H1 (cell line): ENCODE data around the gene TBC1D4. TPM values are rescaled to one million over a fixed set of nuclear protein-coding genes. Genes with fewer than 3 reads are reported as not detected.

Experiments used
- CTCF ChIA-PET: fragments of 300-600 bp; sonication (Branson Sonifier 250); formaldehyde crosslinking; loops from one replicate; lab custom pipeline; 2021; ENCODE audit not compliant: partially characterized antibody; lab: Charles Lee
- POLR2A ChIA-PET: fragments of 300-600 bp; sonication (Branson Sonifier 250); formaldehyde crosslinking; loops from one replicate; lab custom pipeline; 2021; ENCODE audit warnings: inconsistent platforms; ENCODE audit not compliant: partially characterized antibody; lab: Charles Lee
- DNase-seq, 2 experiments: peaks; one replicate each; pipeline versions ENCODE4 v3.0.0 to v3.0.0-alpha.2; 2010 to 2022; ENCODE audit warnings: low spot score in 2 of 2, low read depth in 1 of 2, mixed read lengths in 1 of 2
- FAIRE-seq: peaks from 2 replicates; lab custom pipeline; 2011; peaks lifted over from hg19 to GRCh38; lab: Jason Lieb, UNC
- H2AFZ ChIP-seq: 2 replicates; pipeline ENCODE4 v1.8.1; 2012; ENCODE audit warnings: low read length, inconsistent platforms
- H2AK5ac ChIP-seq: 2 replicates; pipeline ENCODE4 v1.6.1; 2013; ENCODE audit warnings: low read depth, low read length
- H2BK120ac ChIP-seq: replicated peaks from 2 replicates; pipeline ENCODE3; 2013; ENCODE audit warnings: low read depth, low read length, inconsistent platforms
- H2BK12ac ChIP-seq: 2 replicates; pipeline ENCODE4 v1.6.1; 2013; ENCODE audit warnings: low read depth, low read length
- H2BK15ac ChIP-seq: 2 replicates; pipeline ENCODE4 v1.6.1; 2013; ENCODE audit warnings: low read length
- H2BK20ac ChIP-seq: 2 replicates; pipeline ENCODE4 v1.6.1; 2013; ENCODE audit warnings: low read length
- H2BK5ac ChIP-seq: 2 replicates; pipeline ENCODE4 v1.6.1; 2013; ENCODE audit warnings: low read depth, low read length
- H3K14ac ChIP-seq: 2 replicates; pipeline ENCODE4 v1.6.1; 2013; ENCODE audit warnings: inconsistent platforms; ENCODE audit not compliant: insufficient read length
- H3K18ac ChIP-seq: 2 replicates; pipeline ENCODE4 v1.6.1; 2013; ENCODE audit warnings: low read length; ENCODE audit errors: extremely low read depth
- H3K23ac ChIP-seq: 2 replicates; pipeline ENCODE4 v1.6.1; 2013; ENCODE audit warnings: inconsistent platforms; ENCODE audit not compliant: insufficient read length
- H3K23me2 ChIP-seq: 2 replicates; pipeline ENCODE4 v1.6.1; 2013; ENCODE audit warnings: low read depth, low read length
- H3K27ac ChIP-seq: 2 replicates; pipeline ENCODE4 v1.6.1; 2011; ENCODE audit warnings: low read depth, low read length, inconsistent platforms
- H3K27me3 ChIP-seq, 4 experiments: replicated peaks in 1 of 4; 1 replicate in 1 of 4; 2 replicates in 3 of 4; pipeline versions ENCODE4 v1.6.1 to v1.8.1; 2011 to 2013; ENCODE audit warnings: low read length in 3 of 4, mild to moderate bottlenecking in 3 of 4, inconsistent platforms in 2 of 4, mixed read lengths in 2 of 4, moderate library complexity in 1 of 4; ENCODE audit not compliant: control insufficient read depth in 3 of 4, insufficient read depth in 3 of 4; ENCODE audit errors: extremely low read depth in 1 of 4
- H3K36me3 ChIP-seq, 4 experiments: 2 replicates each; pipeline versions ENCODE4 v1.6.1 to v1.8.1; 2011 to 2013; ENCODE audit warnings: mild to moderate bottlenecking in 4 of 4, low read length in 3 of 4, moderate library complexity in 2 of 4, control low read depth in 1 of 4, inconsistent platforms in 1 of 4; ENCODE audit not compliant: insufficient read depth in 4 of 4, control insufficient read depth in 2 of 4
- H3K4ac ChIP-seq: replicated peaks from 2 replicates; pipeline ENCODE3; 2013; ENCODE audit warnings: low read length, low read depth, mixed read lengths, inconsistent platforms; ENCODE audit not compliant: insufficient read length
- H3K4me1 ChIP-seq, 4 experiments: replicated peaks in 1 of 4; 1 replicate in 1 of 4; 2 replicates in 3 of 4; pipeline versions ENCODE4 v1.6.1 to v1.8.1; 2011 to 2013; ENCODE audit warnings: low read length in 3 of 4, inconsistent platforms in 2 of 4, mixed read lengths in 1 of 4; ENCODE audit not compliant: insufficient read depth in 4 of 4, control insufficient read depth in 3 of 4
- H3K4me2 ChIP-seq, 2 experiments: 2 replicates each; pipeline versions ENCODE4 v1.6.1 to v1.8.1; 2011 to 2013; ENCODE audit warnings: low read depth in 2 of 2, low read length in 2 of 2, control low read depth in 1 of 2, inconsistent platforms in 1 of 2, mild to moderate bottlenecking in 1 of 2; ENCODE audit not compliant: insufficient read depth in 1 of 2
- H3K4me3 ChIP-seq, 4 experiments: fragments of 200-600, 300-600 bp in 1 of 4; sonication (generic), shearing (Covaris generic), sonication (Bioruptor Twin) in 1 of 4; 2 replicates each; pipeline versions ENCODE4 v1.5.1 to v1.8.1; 2011 to 2016; ENCODE audit warnings: low read length in 4 of 4, low read depth in 3 of 4, control low read depth in 2 of 4, inconsistent platforms in 2 of 4, mild to moderate bottlenecking in 2 of 4, mixed read lengths in 1 of 4, moderate library complexity in 1 of 4; ENCODE audit not compliant: insufficient read depth in 2 of 4; ENCODE audit errors: extremely low read depth in 1 of 4
- H3K56ac ChIP-seq: replicated peaks from 2 replicates; pipeline ENCODE3; 2013; ENCODE audit warnings: low read depth, mild to moderate bottlenecking, mixed read lengths, low read length, inconsistent platforms; ENCODE audit not compliant: insufficient read length
- H3K79me1 ChIP-seq: 2 replicates; pipeline ENCODE4 v1.6.1; 2013; ENCODE audit warnings: low read depth, low read length, control low read depth
- H3K79me2 ChIP-seq, 2 experiments: 2 replicates each; pipeline versions ENCODE4 v1.6.1 to v1.8.1; 2012 to 2013; ENCODE audit warnings: low read length in 2 of 2, mild to moderate bottlenecking in 2 of 2, inconsistent platforms in 1 of 2; ENCODE audit not compliant: insufficient read depth in 2 of 2, control insufficient read depth in 1 of 2
- H3K9ac ChIP-seq, 4 experiments: replicated peaks in 1 of 4; 1 replicate in 1 of 4; 2 replicates in 3 of 4; pipeline versions ENCODE4 v1.6.1 to v1.8.1; 2011 to 2013; ENCODE audit warnings: low read depth in 3 of 4, low read length in 3 of 4, control low read depth in 2 of 4, mild to moderate bottlenecking in 2 of 4, moderate library complexity in 2 of 4, inconsistent platforms in 1 of 4; ENCODE audit errors: extremely low read depth in 1 of 4
- H3K9me3 ChIP-seq, 2 experiments: 2 replicates each; pipeline versions ENCODE4 v1.6.1 to v1.8.1; 2012 to 2013; ENCODE audit warnings: mild to moderate bottlenecking in 2 of 2, moderate library complexity in 2 of 2, control low read depth in 1 of 2, inconsistent platforms in 1 of 2, low read depth in 1 of 2, low read length in 1 of 2, mixed read lengths in 1 of 2; ENCODE audit not compliant: insufficient read depth in 2 of 2
- H4K20me1 ChIP-seq, 2 experiments: replicated peaks in 1 of 2; 2 replicates each; pipeline versions ENCODE3 to v1.8.1; 2011 to 2013; ENCODE audit warnings: inconsistent platforms in 2 of 2, low read length in 2 of 2, mild to moderate bottlenecking in 1 of 2; ENCODE audit not compliant: insufficient read depth in 2 of 2, control insufficient read depth in 1 of 2
- H4K5ac ChIP-seq: 2 replicates; pipeline ENCODE4 v1.6.1; 2013; ENCODE audit warnings: low read length, low read depth, mixed read lengths, inconsistent platforms; ENCODE audit not compliant: insufficient read length
- H4K8ac ChIP-seq: 2 replicates; pipeline ENCODE4 v1.8.0; 2013; ENCODE audit warnings: mild to moderate bottlenecking, moderate library complexity, low read length, inconsistent platforms; ENCODE audit not compliant: insufficient read depth; ENCODE audit errors: extremely low read depth
- H4K91ac ChIP-seq: replicated peaks from 2 replicates; pipeline ENCODE3; 2013; ENCODE audit warnings: low read length, mixed read lengths, inconsistent platforms; ENCODE audit not compliant: insufficient read length
- BRCA1 ChIP-seq: IDR thresholded peaks from 2 replicates; pipeline ENCODE4 v1.6.1; 2012; ENCODE audit warnings: low read depth, low read length, improper control_type of control experiment
- CHD2 ChIP-seq: IDR thresholded peaks from 2 replicates; pipeline ENCODE4 v1.6.1; 2012; ENCODE audit warnings: low read length, improper control_type of control experiment
- GTF2F1 ChIP-seq: IDR thresholded peaks from 2 replicates; pipeline ENCODE4 v1.6.1; 2012; ENCODE audit warnings: low read depth, low read length, improper control_type of control experiment, borderline replicate concordance
- RXRA ChIP-seq: IDR thresholded peaks from 2 replicates; pipeline ENCODE4 v1.6.1; 2011; ENCODE audit warnings: low read depth, mild to moderate bottlenecking, low read length, moderate library complexity; ENCODE audit not compliant: insufficient read depth
- TAF1 ChIP-seq: IDR thresholded peaks from 2 replicates; pipeline ENCODE4 v1.6.1; 2011; ENCODE audit warnings: mild to moderate bottlenecking, low read depth, low read length
- TAF7 ChIP-seq: optimal IDR thresholded peaks from 2 replicates; pipeline ENCODE3; 2011; ENCODE audit warnings: low read depth, mild to moderate bottlenecking, inconsistent platforms, low read length, moderate library complexity, borderline replicate concordance
- WGBS, 2 experiments: shearing (Covaris generic) in 1 of 2; methylation state at CpG; one replicate each; pipeline versions ENCODE4 v1.1.6 to v1.1.7; 2013 to 2015; ENCODE audit warnings: low lambda C conversion rate in 2 of 2, mixed read lengths in 2 of 2, inconsistent platforms in 1 of 2, low coverage in 1 of 2, missing lambda C conversion rate in 1 of 2; ENCODE audit not compliant: insufficient replicate concordance in 2 of 2, insufficient coverage in 1 of 2, insufficient read length in 1 of 2; ENCODE audit errors: extremely low coverage in 1 of 2, missing lambda C conversion rate in 1 of 2; 5-methylcytosine and 5-hydroxymethylcytosine counted together
- polyA plus RNA-seq, 7 experiments: library from polyadenylated mRNA; depleted of rRNA in 3 of 7; stranded (reverse) in 5 of 7; unstranded in 2 of 7; fragments of >200 nt in 5 of 7; fragments of 200-250 nt in 2 of 7; gene quantifications; 1 replicate in 5 of 7; 2 replicates in 1 of 7; 4 replicates in 1 of 7; pipeline versions ENCODE4 v1.2.1 to v1.2.3, GENCODE V29; 2011 to 2013; ENCODE audit warnings: missing spikeins in 2 of 7, mixed read lengths in 2 of 7
- total RNA-seq: library from RNA; stranded (reverse); fragmentation: NEBNext Ultra II Directional; extraction: Animal tissue kit (Norgen Biotek cat#: 25700); gene quantifications from 2 replicates; pipeline ENCODE4 v1.2.1, GENCODE V29; 2021

TBC1D4 gene
- total and polyA plus RNA-seq, 2 of the 8 experiments (the other 6 are each of a cell fraction or from before 2014, with no cell fraction given): 16.7 to 39.0 TPM

- Histone ChIP-seq H4K8ac (no peak overlapping the region), H3K36me3 (no peaks in the 10 kb centered on the region), H3K27me3 (peaks cover 0 to 1% (median 0%) of the 10 kb centered on the region in 4 experiments; a peak in 1 of 7 replicates), H3K4ac (no peak overlapping the region), H3K4me2 (no peak overlapping the region), H2BK20ac (no peak overlapping the region), H3K4me1 (no peaks in the 10 kb centered on the region), H3K23ac (no peak overlapping the region), H2AK5ac (no peak overlapping the region), H3K14ac (no peak overlapping the region), H2BK120ac (no peak overlapping the region), H3K9me3 (peaks cover 3 to 4% of the 10 kb centered on the region in 2 experiments; a peak in 1 of 4 replicates), H3K9ac (no peak overlapping the region), H2BK15ac (no peak overlapping the region), H2BK5ac (no peak overlapping the region), H2AFZ (no peak overlapping the region), H4K91ac (no peak overlapping the region), H3K79me2 (no peaks in the 10 kb centered on the region), H3K56ac (no peak overlapping the region), H4K20me1 (no peaks in the 10 kb centered on the region), H3K27ac (no peak overlapping the region), H4K5ac (no peak overlapping the region), H3K18ac (no peak overlapping the region), H3K79me1 (no peaks in the 10 kb centered on the region), H3K23me2 (no peaks in the 10 kb centered on the region), H3K4me3 (no peak overlapping the region), H2BK12ac (no peak overlapping the region)
- WGBS, 2 experiments: 89% methylated on average over 1 of the region's 1 CpG; no CpG with 5 or more reads in 1 of the 2 experiments
- ChIA-PET CTCF (interaction anchor here (0.6 kb wide), 1 partner anchor 919 kb away, joined by 3 read pairs; no protein-coding TSS in a partner anchor), POLR2A (no interaction called here)
- DNase-seq: no peak
- TF ChIP-seq CHD2: no peak
- no peak for TF ChIP-seq TAF7
- TF ChIP-seq TAF1: no peak
- TF ChIP-seq GTF2F1: no peak
- TF ChIP-seq RXRA: no peak
- no peak for TF ChIP-seq BRCA1
- no peak for FAIRE-seq
Measured at GRCh38 chr13:75271846-75272245, 210.1 kb downstream of the TBC1D4 start.
